ENCODE results near the gene DDTL.
"Not testable (repeated sequence)": the region's sequence is repeated elsewhere in the genome, so short reads cannot be mapped to it uniquely, and the experiment has no call there.

DNA sequence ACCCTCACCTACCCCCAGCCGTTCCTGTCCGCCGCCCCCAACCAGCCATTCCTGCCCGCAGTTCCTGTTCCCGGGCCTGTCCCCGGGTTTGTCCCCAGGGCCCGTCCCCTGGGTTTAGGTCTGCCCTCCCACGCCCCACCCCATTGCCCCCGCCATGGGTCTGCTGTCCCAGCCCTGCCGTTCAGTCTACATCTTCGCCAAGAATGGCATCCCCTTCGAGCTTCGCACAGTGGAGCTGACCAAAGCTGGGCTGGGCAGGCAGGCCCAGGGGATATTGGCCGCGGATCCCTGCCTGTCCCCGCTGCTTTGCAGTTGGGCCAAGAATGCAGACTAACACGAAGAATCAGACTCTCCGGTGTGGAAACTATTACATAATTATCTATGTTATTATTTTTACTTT lies 16.9 kb upstream of the DDTL start:
- not testable (repeated sequence) for TF ChIP-seq CTCF (IDR thresholded peaks at IDR 0.05; ENCODE audit: low read length); EZH2 (IDR thresholded peaks at IDR 0.05; ENCODE audit: borderline replicate concordance, low read length)

Data from OCI-LY1 (cell line).